H7 (cell line): ENCODE results near the gene PKN2. TPM values are rescaled to one million over a fixed set of nuclear protein-coding genes. Genes with fewer than 3 reads are reported as not detected.
A peak's percentile ranks its signal among the peaks of the same experiment; 100 is the strongest.
"Not testable (repeated sequence)": the region's sequence is repeated elsewhere in the genome, so short reads cannot be mapped to it uniquely, and the experiment has no call there.

Experiments
- DNase-seq: peaks from one replicate; pipeline ENCODE4 v3.0.0; 2012
- H3K27me3 ChIP-seq: 2 replicates; pipeline ENCODE4 v1.6.0; 2011; ENCODE audit warnings: mild to moderate bottlenecking, low read length; ENCODE audit not compliant: control insufficient read depth, insufficient read depth
- H3K36me3 ChIP-seq: replicated peaks from 2 replicates; pipeline ENCODE4 v1.5.1; 2011; ENCODE audit warnings: low read length; ENCODE audit not compliant: control insufficient read depth, insufficient read depth
- H3K4me3 ChIP-seq: 2 replicates; pipeline ENCODE4 v1.5.1; 2011; ENCODE audit warnings: low read depth, mild to moderate bottlenecking, control low read depth, low read length, moderate library complexity; ENCODE audit not compliant: insufficient read depth
- total RNA-seq: library from RNA; depleted of rRNA; stranded (reverse); fragments of >200 nt; shearing (Covaris generic); gene quantifications from 2 replicates; pipeline ENCODE4 v1.2.3, GENCODE V29; 2014

Gene PKN2
- total RNA-seq, 1 experiment from 2014 or later: 22.8 TPM

GRCh38 chr1:88812366-88812765 is 128.3 kb downstream of the PKN2 start:
- Histone ChIP-seq H3K4me3 (no peak overlapping the region), H3K27me3 (no peaks in the 10 kb centered on the region), H3K36me3 (peaks cover 4% of the 10 kb centered on the region)
- no peak for DNase-seq

- no peak for DNase-seq
- no peak overlapping the region for H3K4me3 ChIP-seq
- H3K27me3 ChIP-seq: no peaks in the 10 kb centered on the region
- H3K36me3 ChIP-seq: peaks cover 4% of the 10 kb centered on the region
Observed at GRCh38 chr1:88813471-88813870, 129.4 kb downstream of the PKN2 start.

DNA sequence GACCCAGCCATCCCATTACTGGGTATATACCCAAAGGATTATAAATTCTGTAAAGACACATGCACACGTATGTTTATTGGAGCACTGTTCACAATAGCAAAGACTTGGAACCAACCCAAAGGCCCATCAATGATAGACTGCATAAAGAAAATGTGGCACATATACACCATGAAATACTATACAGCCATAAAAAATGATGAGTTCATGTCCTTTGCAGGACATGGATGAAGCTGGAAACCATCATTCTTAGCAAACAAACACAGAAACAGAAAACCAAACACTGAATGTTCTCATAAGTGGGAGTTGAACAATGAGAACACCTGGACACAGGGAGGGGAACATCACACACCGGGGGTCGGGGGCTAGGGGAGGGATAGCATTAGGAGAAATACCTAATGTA is 135.6 kb downstream of the PKN2 start:
- not testable (repeated sequence) for H3K27me3 ChIP-seq, H3K36me3 ChIP-seq, H3K4me3 ChIP-seq, DNase-seq

DNA sequence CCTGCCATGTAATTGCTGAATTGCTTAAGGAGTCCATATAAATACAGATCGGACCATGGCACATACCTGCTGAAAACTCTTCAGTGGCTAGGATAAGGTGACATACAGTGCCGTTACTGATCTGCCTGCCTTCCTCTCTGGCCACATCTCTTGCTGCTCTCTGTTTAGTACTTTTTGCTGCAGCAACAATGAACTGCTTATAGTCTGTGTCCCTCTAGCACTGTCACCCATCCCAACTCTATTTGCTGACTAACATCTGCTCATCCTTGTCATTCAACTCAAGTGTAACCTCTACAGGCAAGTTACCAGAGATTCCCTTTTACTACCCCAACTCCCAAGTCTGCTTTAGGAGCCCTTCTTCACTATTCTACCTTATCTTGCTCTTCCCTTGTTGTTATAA is 141.6 kb downstream of the PKN2 start:
- DNase-seq: no peak
- H3K4me3 ChIP-seq: no peak overlapping the region
- no peaks in the 10 kb centered on the region for H3K27me3 ChIP-seq
- H3K36me3 ChIP-seq: peaks cover 4% of the 10 kb centered on the region

DNA sequence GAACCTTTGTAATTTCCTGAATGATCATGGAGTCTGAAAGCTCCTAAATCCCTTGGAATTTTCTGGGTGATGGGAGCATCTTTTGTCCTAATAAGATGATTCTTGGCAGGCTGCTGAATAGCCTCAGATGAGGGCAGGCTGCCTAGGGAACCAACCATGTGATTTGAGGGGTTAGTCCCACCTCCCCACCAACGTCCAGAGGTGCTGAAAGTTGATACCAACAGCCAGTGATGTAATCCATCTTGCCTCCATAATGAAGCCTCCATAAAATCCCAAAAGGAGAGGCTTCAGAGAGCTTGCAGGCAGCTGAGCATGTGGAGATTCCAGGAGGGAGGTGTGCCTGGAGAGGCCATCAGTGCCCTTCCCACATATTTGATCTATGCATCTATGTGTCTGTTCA is 163.6 kb downstream of the PKN2 start:
- peak; percentile 20 for DNase-seq
- Histone ChIP-seq H3K36me3 (no peaks in the 10 kb centered on the region; the same call in 1 of the 2 replicates), H3K4me3 (no peak overlapping the region), H3K27me3 (no peaks in the 10 kb centered on the region)

DNA sequence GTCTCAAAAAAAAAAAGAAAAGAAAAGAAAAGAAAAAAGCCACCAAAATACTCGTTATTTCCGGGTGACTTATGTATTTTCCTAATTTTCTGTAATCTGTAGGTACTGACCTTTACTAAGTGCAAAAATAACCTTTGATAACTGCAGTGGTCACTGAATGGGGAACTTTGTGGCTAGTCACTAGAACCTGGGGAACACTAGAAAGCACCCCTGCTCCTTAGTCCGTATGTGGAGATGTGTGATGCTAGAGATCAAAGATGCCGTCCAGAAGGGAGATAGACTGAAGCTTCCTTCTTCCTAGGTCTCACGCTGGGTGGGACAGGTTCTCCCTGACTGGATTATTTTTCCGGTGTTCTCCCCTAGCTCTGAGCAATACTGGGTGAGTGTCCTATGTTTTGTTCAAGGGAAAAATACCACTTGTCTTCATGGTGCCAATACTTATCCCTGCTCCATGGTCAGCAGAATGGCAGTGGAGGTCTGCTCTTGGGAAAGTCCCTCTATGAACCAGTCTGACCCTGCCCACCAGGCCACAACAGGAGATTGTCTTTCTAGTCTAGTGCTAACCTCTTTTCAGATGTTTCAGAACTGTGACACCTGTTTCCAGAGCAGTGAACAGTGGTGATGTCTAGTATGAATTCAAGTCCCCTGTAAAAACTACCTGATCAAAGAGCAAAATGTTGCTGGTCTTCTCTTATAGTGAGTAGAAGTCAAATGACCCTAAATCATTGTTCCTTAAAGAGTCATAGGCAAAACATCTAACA is 167.4 kb downstream of the PKN2 start:
- Histone ChIP-seq H3K36me3 (no peaks in the 10 kb centered on the region; the same call in 1 of the 2 replicates), H3K4me3 (no peak overlapping the region), H3K27me3 (no peaks in the 10 kb centered on the region)
- DNase-seq: no peak

DNA sequence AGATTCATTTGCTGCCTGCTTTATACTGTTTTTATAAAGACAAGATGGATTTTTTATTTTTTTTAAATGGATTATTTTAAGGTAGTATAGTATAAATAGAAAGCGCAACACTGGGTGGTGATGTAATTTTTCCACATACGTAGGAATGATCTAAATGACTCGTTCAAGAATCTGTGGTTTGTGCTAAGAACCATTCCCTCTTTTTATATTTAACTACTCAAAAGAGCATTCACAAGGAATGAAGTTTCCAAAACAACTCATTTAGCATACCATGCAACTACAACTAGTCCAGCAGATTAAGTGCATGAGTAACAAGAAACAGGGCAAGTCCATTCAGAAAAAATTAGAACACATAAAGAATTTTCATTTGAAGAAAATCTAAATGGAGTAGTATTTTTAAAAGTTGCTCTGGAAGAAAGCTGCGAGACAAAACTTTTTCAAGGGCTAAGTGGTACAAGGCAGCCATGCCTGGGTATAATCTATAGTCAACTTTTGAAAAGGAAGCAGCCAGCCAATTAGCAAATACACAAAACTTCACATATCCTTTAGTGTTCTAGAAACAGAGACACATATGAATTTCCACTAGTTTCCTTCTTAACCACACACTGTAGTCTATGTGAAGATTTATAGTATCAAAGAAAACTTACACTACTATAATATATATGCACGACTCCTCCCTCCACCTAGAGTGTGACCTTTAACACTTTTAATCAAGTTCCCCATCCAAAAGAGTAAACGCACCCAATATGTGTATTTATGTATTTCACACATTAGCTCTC is 183.9 kb downstream of the PKN2 start:
- Histone ChIP-seq H3K4me3 (no peak overlapping the region), H3K27me3 (no peaks in the 10 kb centered on the region), H3K36me3 (no peaks in the 10 kb centered on the region)
- DNase-seq: no peak

DNA sequence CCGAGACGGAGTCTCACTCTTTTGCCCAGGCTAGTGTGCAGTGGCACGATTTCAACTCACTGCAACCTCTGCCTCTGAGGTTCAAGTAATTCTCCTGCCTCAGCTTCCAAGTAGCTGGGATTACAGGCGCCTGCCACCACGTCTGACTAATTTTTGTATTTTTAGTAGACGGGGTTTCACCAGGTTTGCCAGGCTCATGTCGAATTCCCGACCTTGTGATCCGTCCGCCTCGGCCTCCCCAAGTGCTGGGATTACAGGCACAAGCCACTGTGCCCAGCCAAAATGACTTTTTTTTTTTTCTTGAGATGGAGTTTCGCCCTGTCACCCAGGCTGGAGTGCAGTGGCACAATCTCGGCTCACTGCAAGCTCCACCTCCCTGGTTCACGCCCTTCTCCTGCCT is 185.6 kb downstream of the PKN2 start:
- not testable (repeated sequence) for H3K27me3 ChIP-seq, DNase-seq, H3K4me3 ChIP-seq, H3K36me3 ChIP-seq

- no peak for DNase-seq
- Histone ChIP-seq H3K36me3 (no peaks in the 10 kb centered on the region), H3K27me3 (no peaks in the 10 kb centered on the region), H3K4me3 (no peak overlapping the region)
Observed at GRCh38 chr1:88873737-88874349, 189.8 kb downstream of the PKN2 start.

- no peak for DNase-seq
- H3K36me3 ChIP-seq: no peaks in the 10 kb centered on the region
- H3K4me3 ChIP-seq: no peak overlapping the region
- no peaks in the 10 kb centered on the region for H3K27me3 ChIP-seq
Observed at GRCh38 chr1:88875595-88875994, 191.5 kb downstream of the PKN2 start.

DNA sequence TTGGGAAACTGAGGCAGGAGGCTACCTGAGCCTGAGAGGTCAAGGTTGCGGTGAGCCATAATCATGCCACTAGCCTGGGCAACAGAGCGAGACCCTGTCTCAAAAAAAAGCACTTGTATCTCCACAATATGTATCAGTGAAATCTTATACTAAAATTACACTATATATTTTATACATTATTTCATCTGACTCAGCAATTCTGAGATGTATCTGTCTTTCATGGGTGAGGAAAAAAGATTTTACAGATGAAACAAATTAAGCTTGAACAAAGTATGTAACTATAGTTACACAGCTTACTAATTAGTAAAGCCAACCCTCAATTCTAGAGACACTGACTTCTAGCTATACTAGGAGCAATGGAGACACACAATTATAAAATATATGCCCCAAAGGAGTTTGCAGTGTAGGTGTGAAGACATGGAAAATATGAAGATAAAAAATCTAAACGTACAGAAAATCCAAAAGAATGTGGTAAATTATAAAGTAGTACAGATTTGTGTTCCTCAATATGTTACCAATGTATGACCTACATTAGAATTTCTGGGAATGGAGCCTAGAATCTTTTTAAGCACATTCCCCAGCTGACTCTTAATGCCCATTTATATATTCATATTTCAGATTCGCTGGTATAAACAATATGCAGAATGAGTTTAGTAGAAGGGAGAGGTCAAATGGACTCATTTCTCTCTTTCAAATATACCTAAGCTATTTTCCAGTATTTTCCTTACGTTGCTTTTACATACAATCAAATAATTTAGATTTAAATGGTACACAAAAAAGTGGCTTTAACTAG is 192.7 kb downstream of the PKN2 start:
- Histone ChIP-seq H3K4me3 (no peak overlapping the region), H3K36me3 (no peaks in the 10 kb centered on the region; the same call in 1 of the 2 replicates), H3K27me3 (no peaks in the 10 kb centered on the region)
- no peak for DNase-seq

DNA sequence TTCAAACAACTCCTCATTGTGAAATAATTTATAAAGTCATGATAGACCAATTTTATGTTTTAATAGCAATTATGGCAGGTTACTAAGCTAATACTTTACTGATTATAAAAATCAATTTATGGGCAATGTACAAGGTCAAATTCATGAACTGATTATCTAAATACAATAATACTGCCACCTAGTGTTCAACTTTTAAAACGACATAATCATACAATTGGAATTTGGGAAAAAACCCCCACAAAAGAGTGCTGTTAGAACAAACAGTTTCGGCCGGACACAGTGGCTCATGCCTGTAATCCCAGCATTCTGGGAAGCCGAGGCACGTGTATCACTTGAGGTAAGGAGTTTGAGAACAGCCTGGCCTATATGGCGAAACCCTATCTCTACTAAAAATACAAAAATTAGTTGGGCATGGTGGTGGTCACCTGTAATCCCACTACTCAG is 193.3 kb downstream of the PKN2 start:
- no peaks in the 10 kb centered on the region for H3K27me3 ChIP-seq
- H3K4me3 ChIP-seq: no peak overlapping the region
- H3K36me3 ChIP-seq: no peaks in the 10 kb centered on the region; the same call in 1 of the 2 replicates
- peak; percentile 17 for DNase-seq

GRCh38 chr1:88877911-88878310 is 193.8 kb downstream of the PKN2 start:
- DNase-seq: no peak
- Histone ChIP-seq H3K36me3 (no peaks in the 10 kb centered on the region; the same call in 1 of the 2 replicates), H3K4me3 (no peak overlapping the region), H3K27me3 (no peaks in the 10 kb centered on the region)

DNA sequence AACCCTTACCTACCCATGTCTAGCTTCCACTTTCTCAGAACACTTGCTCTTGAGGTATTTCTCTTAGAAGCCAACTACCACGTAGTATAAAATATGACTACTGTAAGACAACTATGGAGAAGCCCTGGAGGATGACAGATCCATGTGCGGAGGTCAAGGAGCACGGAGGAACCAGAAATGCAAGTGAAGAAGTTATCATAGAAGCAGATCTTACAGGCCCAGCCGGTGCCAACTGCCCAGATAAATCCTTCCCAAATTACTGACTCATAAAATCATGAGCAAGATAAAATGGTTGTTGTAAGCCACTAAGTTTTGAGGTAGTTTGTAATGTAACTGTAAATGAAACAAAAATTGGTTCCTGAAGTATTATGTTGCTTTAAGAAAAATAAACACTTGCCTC is 194.7 kb downstream of the PKN2 start:
- Histone ChIP-seq H3K4me3 (no peak overlapping the region), H3K36me3 (no peaks in the 10 kb centered on the region; the same call in 1 of the 2 replicates), H3K27me3 (no peaks in the 10 kb centered on the region)
- DNase-seq: no peak
